Heart right ventricle (tissue), 16 donors: ENCODE measurements around the gene SOBP. TPM values are rescaled to one million over a fixed set of nuclear protein-coding genes. Genes with fewer than 3 reads are reported as not detected.

Source experiments
- ATAC-seq, 8 donors: fragments of 200-7000 bp; cut with Tn5 transposase; one replicate each; pipeline ENCODE4 v1.9.1; 2020; ENCODE audit warnings: mild to moderate bottlenecking in 8 of 8, moderate library complexity in 8 of 8, moderate number of reproducible peaks in 1 of 8
- DNase-seq, 2 donors: peaks; one replicate each; pipeline ENCODE4 v3.0.0-alpha.2; 2020
- H3K27ac ChIP-seq, 10 donors: fragments of 200-600 bp; sonication (generic) in 2 of 10; one replicate each; pipeline versions ENCODE4 v1.5.0 to v1.8.0; 2020 to 2022; ENCODE audit warnings: mild to moderate bottlenecking in 3 of 10
- H3K27me3 ChIP-seq, 7 donors: fragments of 200-600 bp; one replicate each; pipeline ENCODE4 v1.8.0; 2021 to 2022; ENCODE audit warnings: mild to moderate bottlenecking in 2 of 7
- H3K36me3 ChIP-seq, 9 donors: fragments of 200-600 bp; sonication (generic) in 1 of 9; one replicate each; pipeline versions ENCODE4 v1.5.0 to v1.8.0; 2020 to 2022; ENCODE audit warnings: mild to moderate bottlenecking in 2 of 9
- H3K4me1 ChIP-seq, 9 donors: fragments of 200-600 bp; sonication (generic) in 1 of 9; one replicate each; pipeline versions ENCODE4 v1.5.0 to v1.8.0; 2020 to 2022; ENCODE audit warnings: mild to moderate bottlenecking in 4 of 9
- H3K4me3 ChIP-seq, 10 donors: fragments of 200-600 bp; sonication (generic) in 2 of 10; one replicate each; pipeline versions ENCODE4 v1.5.0 to v1.8.0; 2020 to 2022; ENCODE audit warnings: mild to moderate bottlenecking in 7 of 10, moderate library complexity in 2 of 10
- H3K9me3 ChIP-seq, 11 donors: fragments of 200-600 bp in 10 of 11; sonication (generic) in 2 of 11; one replicate each; pipeline versions ENCODE4 v1.5.0 to v1.8.0; 2013 to 2022; ENCODE audit warnings: mild to moderate bottlenecking in 2 of 11, control low read depth in 1 of 11, moderate library complexity in 1 of 11
- CTCF ChIP-seq, 9 donors: fragments of 200-600 bp; sonication (generic) in 2 of 9; IDR thresholded peaks; one replicate each; pipeline versions ENCODE4 v1.5.0 to v1.8.0; 2021 to 2022; ENCODE audit warnings: antibody characterized with exemption in 9 of 9, mild to moderate bottlenecking in 5 of 9, moderate library complexity in 1 of 9
- WGBS, 2 donors: extraction: QIAGEN DNeasy Blood & Tissue Kit; methylation state at CpG; one replicate each; pipeline ENCODE4 v1.1.7; 2013; ENCODE audit warnings: inconsistent platforms in 1 of 2; 5-methylcytosine and 5-hydroxymethylcytosine counted together
- intact Hi-C, 10 donors: fragments of 100-400 bp; cut with DNase I; formaldehyde crosslinking; loops; one replicate each; pipeline versions ENCODE4 v1.11.1 to v1.14.2; 2022
- polyA plus RNA-seq, 2 donors: library from polyadenylated mRNA; stranded (reverse); fragments of 200-250 nt; gene quantifications; one replicate each; pipeline ENCODE4 v1.2.3, GENCODE V29; 2013
- total RNA-seq, 10 donors: library from RNA; stranded (reverse); fragmentation: NEBNext Ultra II Directional in 3 of 10; extraction: Animal tissue kit (Norgen Biotek cat#: 25700) in 3 of 10; gene quantifications; one replicate each; pipeline versions ENCODE4 v1.2.1 to v1.2.4, GENCODE V29; 2021 to 2023
- donor health status: Arrhythmogenic right ventricular cardiomyopathy.
- donor health status: ischemic (EF 13 %, LVEDD 7.1; RV severe dilation, severe dysfunction).
- donor health status: healthy with polysubstance abuse.
- donor health status: DM: no; HTN: yes; CAD: no.
- donor health status: DM: no; HTN: no; CAD: no.
- donor health status: ischemic (EF 25% LVEDD 6.9; RV normal size, moderate dysfunction).
- donor health status: ischemic (EF 25% LVEDD 5.7; RV mildly dilated, moderate dysfunction).
- donor health status: healthy.
- donor health status: DM: yes; HTN: yes; CAD: no.
- donor health status: Ischemic cardiomyopathy.
- donor health status: ischemic (EF 35%, LVEDD 5.7; RV mildly dilated, moderate dysfunction).
- donor health status: nonischemic (EF 11% LVEDD 7.7; RV severe dilation, severe dysfunction).
- donor health status: DM: yes; HTN: yes; CAD: no.
- donor health status: PGD.
- donor health status: ischemic (EF 29% LVEDD 5.4; RV normal size, mild dysfunction).
- donor health status: nonischemic (EF 23%, LVEDD 6.1; RV moderate dilation, normal function).

SOBP gene
- total and polyA plus RNA-seq, 12 donors, result 5.2 to 25.3 (median 18.2) TPM

- 49 to 69% methylated on average over 2 of the region's 2 CpGs for WGBS, 2 donors
- Histone ChIP-seq H3K27me3 (no peaks in the 10 kb centered on the region), H3K27ac (peak overlapping the region in 5 of 10 donors; percentile 56 to 83 (median 66)), H3K36me3 (peaks cover 0 to 6% (median 0%) of the 10 kb centered on the region in 9 donors), H3K4me1 (peaks cover 0 to 58% (median 23%) of the 10 kb centered on the region in 9 donors), H3K9me3 (no peaks in the 10 kb centered on the region), H3K4me3 (no peak overlapping the region)
- DNase-seq (no peak), ATAC-seq (peak in 3 of 8 donors; percentile 7 to 26 (median 10))
- no peak for TF ChIP-seq CTCF (IDR thresholded peaks at IDR 0.05)
- intact Hi-C loops, result loop anchor here in 3 of 10 donors (5.0 to 10.0 kb wide), 3 partner anchors 46 to 51 kb away; partner anchors contain the start of gene SOBP (in 2 of the 3)
Measured at GRCh38 chr6:107543567-107543966, 53.6 kb downstream of the SOBP start.

- ATAC-seq (no peak), DNase-seq (no peak)
- WGBS, 2 donors, result 66 to 81% methylated on average over 4 of the region's 4 CpGs
- no peak overlapping the region for H3K4me3 ChIP-seq
- peak overlapping the region in 7 of 10 donors; percentile 14 to 63 (median 25) for H3K27ac ChIP-seq
- TF ChIP-seq CTCF (IDR thresholded peaks at IDR 0.05), result no peak
- intact Hi-C loops, result loop anchor here in 2 of 10 donors (5.0 to 10.0 kb wide), 2 partner anchors 51 to 53 kb away; partner anchors contain the start of gene SOBP (in 2 of the 2)
- no peaks in the 10 kb centered on the region for H3K9me3 ChIP-seq
- peaks cover 0 to 49% (median 23%) of the 10 kb centered on the region in 9 donors for H3K4me1 ChIP-seq
- H3K27me3 ChIP-seq, result no peaks in the 10 kb centered on the region
- peaks cover 0 to 16% (median 0%) of the 10 kb centered on the region in 9 donors for H3K36me3 ChIP-seq
Measured at GRCh38 chr6:107545763-107546162, 55.8 kb downstream of the SOBP start.

GRCh38 chr6:107546691-107547450, 57.0 kb downstream of the SOBP start:
- Histone ChIP-seq H3K9me3 (no peaks in the 10 kb centered on the region), H3K4me3 (no peak overlapping the region), H3K27me3 (no peaks in the 10 kb centered on the region), H3K4me1 (peaks cover 0 to 44% (median 16%) of the 10 kb centered on the region in 9 donors), H3K36me3 (peaks cover 0 to 16% (median 0%) of the 10 kb centered on the region in 9 donors), H3K27ac (peak overlapping the region in 1 of 10 donors; percentile 63)
- WGBS, 2 donors, result 81 to 82% methylated on average over 6 of the region's 6 CpGs
- ATAC-seq (no peak), DNase-seq (no peak)
- intact Hi-C loops, result loop anchor here in 2 of 10 donors (5.0 to 10.0 kb wide), 2 partner anchors 52 to 55 kb away; partner anchors contain the start of gene SOBP (in 2 of the 2)
- TF ChIP-seq CTCF (IDR thresholded peaks at IDR 0.05), result no peak

- intact Hi-C loops, result loop anchor here in 2 of 10 donors (5.0 to 10.0 kb wide), 2 partner anchors 53 to 55 kb away; partner anchors contain the start of gene SOBP (in 2 of the 2)
- ATAC-seq, result no peak
- 76 to 95% methylated on average over 2 of the region's 2 CpGs for WGBS, 2 donors
- no peak for TF ChIP-seq CTCF (IDR thresholded peaks at IDR 0.05)
- DNase-seq, result no peak
- Histone ChIP-seq H3K27ac (no peak overlapping the region), H3K4me1 (peaks cover 0 to 38% (median 16%) of the 10 kb centered on the region in 9 donors), H3K36me3 (peaks cover 0 to 16% (median 0%) of the 10 kb centered on the region in 9 donors), H3K27me3 (no peaks in the 10 kb centered on the region), H3K4me3 (no peak overlapping the region), H3K9me3 (no peaks in the 10 kb centered on the region)
Measured at GRCh38 chr6:107547451-107547840, 57.5 kb downstream of the SOBP start.
